HL-60 (cell line): ENCODE data around the gene KLHL21.
"Not testable (repeated sequence)": the region's sequence is repeated elsewhere in the genome, so short reads cannot be mapped to it uniquely, and the experiment has no call there.

ENCODE experiments used
- DNase-seq, 2 experiments: peaks; one replicate each; pipeline ENCODE4 v3.0.0-alpha.2; 2010 to 2020; ENCODE audit warnings: low read depth in 1 of 2, low spot score in 1 of 2
- H3K27ac ChIP-seq: fragments of 250-450 bp; sonication (Bioruptor Pico); replicated peaks from 2 replicates; pipeline ENCODE4 v1.5.1; 2020; ENCODE audit warnings: mild to moderate bottlenecking, moderate library complexity
- H3K27me3 ChIP-seq: fragments of 250-450 bp; sonication (Bioruptor Pico); 2 replicates; pipeline ENCODE4 v1.5.1; 2021; ENCODE audit warnings: mild to moderate bottlenecking, moderate library complexity; ENCODE audit not compliant: insufficient read depth, poor library complexity, severe bottlenecking
- H3K4me3 ChIP-seq: replicated peaks from 2 replicates; pipeline ENCODE4 v1.5.1; 2011; ENCODE audit warnings: mild to moderate bottlenecking, control low read depth, low read length; ENCODE audit not compliant: insufficient read depth
- GABPA ChIP-seq: IDR thresholded peaks from 2 replicates; pipeline ENCODE4 v1.6.1; 2012; ENCODE audit warnings: low read depth
- POLR2AphosphoS5 ChIP-seq: IDR thresholded peaks from 2 replicates; pipeline ENCODE4 v1.6.1; 2012; ENCODE audit warnings: low read depth
- REST ChIP-seq: IDR thresholded peaks from 2 replicates; pipeline ENCODE4 v1.6.1; 2012; ENCODE audit warnings: low read depth; ENCODE audit not compliant: insufficient replicate concordance
- SPI1 ChIP-seq: IDR thresholded peaks from 2 replicates; pipeline ENCODE4 v1.6.1; 2012; ENCODE audit warnings: low read depth, mild to moderate bottlenecking, borderline replicate concordance
- TF ChIP-seq, protein P1 (sequence below): IDR thresholded peaks from one replicate; pipeline ENCODE4 v1.5.1; 2011; ENCODE audit warnings: low read length, control low read depth, inconsistent platforms; ENCODE audit not compliant: insufficient read depth

Gene KLHL21

DNA sequence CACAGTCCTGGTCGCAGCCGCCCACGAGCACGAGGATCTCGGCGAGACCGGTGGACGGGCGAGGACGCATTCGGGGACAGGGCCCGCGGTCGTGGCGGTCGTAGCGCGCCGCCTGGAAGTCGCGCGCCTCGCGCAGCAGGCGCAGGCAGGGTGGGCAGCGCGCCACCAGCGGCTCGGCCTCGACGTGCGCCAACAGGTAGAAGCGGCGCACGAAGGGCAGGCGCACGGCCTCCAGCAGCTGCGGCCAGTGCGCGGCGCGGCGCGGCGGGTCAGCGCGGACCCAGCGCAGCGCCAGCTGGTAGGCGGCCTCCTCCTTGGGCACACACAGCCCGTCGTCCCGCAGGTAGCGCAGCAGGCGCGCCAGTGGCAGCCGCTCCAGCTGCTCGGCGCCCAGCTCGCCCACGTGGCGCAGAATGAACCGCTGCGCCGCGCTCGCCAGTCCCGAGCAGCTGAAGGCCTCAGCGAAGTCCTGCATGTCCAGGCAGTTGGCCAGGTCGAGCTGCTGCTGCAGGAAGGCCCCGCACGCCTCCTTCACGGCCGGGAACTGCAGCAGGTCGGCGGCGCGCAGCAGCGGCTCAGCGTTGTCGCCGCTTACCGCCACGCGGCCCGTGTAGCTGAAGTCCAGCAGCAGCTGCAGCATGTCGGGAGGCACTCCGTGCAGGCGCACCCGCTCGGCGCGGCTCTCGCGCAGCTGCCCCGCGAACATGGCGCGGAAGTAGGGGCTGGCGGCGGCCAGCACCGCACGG, 573 bp downstream of the KLHL21 start:
- DNase-seq: no peak

DNA sequence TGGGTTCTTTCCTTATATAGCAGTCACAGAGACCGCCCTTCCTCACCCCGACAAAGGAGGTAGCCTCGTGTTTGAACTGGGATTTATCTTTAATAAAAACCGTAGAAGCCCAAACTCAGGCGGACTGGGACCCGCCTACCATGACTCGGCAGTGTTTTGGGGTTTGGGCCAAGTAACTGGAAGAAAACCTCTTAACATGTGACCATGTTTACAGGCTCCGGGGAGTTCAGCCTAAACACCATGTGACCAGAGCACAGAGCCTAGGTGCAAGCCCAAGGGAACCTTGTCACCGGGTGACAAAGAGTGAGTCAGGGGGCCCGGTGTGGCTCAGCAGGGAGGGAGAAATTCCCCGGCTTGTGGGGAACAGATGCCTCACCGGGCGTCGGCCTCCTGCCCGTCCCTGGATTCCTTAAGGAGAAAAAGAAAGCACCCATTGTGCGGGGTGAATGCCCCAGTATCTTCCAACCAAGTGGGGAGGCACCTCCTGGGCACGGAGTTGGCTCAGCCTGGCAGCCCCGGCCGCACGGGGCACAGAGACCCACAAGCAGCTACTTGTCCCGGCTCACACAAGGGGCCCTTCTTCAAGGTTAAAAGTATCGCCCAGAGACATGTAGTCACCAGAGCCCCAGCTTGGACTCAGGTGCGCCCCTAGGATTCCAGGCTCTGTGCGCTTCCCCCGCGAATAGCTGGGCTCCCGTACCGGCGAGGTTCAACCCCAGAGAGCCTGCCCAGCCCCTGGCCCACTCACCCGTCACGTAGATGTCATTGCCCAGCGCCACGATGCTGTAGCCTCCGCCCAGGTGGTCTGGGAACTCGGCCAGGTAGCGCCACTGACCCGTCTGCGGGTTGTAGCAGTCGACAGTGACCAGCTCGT, 1.4 kb downstream of the KLHL21 start:
- H3K27ac ChIP-seq: peak overlapping the region; percentile 81
- H3K27me3 ChIP-seq: no peaks in the 10 kb centered on the region
- no peak for TF ChIP-seq REST
- 0 out of 2 replicates have a peak, but pooled peaks have one; percentile 20 for TF ChIP-seq POLR2AphosphoS5
- no peak for TF ChIP-seq GABPA
- H3K4me3 ChIP-seq: peak overlapping the region; percentile 93
- peak; percentile 82 to 89 for DNase-seq

More for the DNA sequence above, 573 bp downstream of the KLHL21 start:
- H3K27ac ChIP-seq: peak overlapping the region; percentile 90
- H3K4me3 ChIP-seq: peak overlapping the region; percentile 93
- no peaks in the 10 kb centered on the region for H3K27me3 ChIP-seq
- TF ChIP-seq GABPA (no peak), REST (peak; percentile 31), POLR2AphosphoS5 (no peak), SPI1 (no peak; the same call in 1 of the 2 replicates)
- TF ChIP-seq, protein P1, sequence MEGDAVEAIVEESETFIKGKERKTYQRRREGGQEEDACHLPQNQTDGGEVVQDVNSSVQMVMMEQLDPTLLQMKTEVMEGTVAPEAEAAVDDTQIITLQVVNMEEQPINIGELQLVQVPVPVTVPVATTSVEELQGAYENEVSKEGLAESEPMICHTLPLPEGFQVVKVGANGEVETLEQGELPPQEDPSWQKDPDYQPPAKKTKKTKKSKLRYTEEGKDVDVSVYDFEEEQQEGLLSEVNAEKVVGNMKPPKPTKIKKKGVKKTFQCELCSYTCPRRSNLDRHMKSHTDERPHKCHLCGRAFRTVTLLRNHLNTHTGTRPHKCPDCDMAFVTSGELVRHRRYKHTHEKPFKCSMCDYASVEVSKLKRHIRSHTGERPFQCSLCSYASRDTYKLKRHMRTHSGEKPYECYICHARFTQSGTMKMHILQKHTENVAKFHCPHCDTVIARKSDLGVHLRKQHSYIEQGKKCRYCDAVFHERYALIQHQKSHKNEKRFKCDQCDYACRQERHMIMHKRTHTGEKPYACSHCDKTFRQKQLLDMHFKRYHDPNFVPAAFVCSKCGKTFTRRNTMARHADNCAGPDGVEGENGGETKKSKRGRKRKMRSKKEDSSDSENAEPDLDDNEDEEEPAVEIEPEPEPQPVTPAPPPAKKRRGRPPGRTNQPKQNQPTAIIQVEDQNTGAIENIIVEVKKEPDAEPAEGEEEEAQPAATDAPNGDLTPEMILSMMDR: no peak

GRCh38 chr1:6600410-6601048, 2.1 kb downstream of the KLHL21 start:
- H3K27ac ChIP-seq: peak overlapping the region; percentile 81
- H3K4me3 ChIP-seq: peak overlapping the region; percentile 93
- no peak for DNase-seq
- TF ChIP-seq SPI1: no peak
- TF ChIP-seq, protein P1: no peak
- no peak for TF ChIP-seq REST
- no peak for TF ChIP-seq GABPA
- TF ChIP-seq POLR2AphosphoS5: no peak; the same call in 1 of the 2 replicates
- no peaks in the 10 kb centered on the region for H3K27me3 ChIP-seq

GRCh38 chr1:6599991-6600390, 2.7 kb downstream of the KLHL21 start:
- H3K27ac ChIP-seq: peak overlapping the region; percentile 81
- peak overlapping the region; percentile 93 for H3K4me3 ChIP-seq
- DNase-seq: not testable (repeated sequence)

More at GRCh38 chr1:6599991-6600390, 2.7 kb downstream of the KLHL21 start:
- H3K27me3 ChIP-seq: not testable (repeated sequence)
